GM18873 (cell line): Measurements from ENCODE around the gene CLEC14A.

Source experiments
- ATAC-seq: cut with Tn5 transposase; IDR thresholded peaks from one replicate; pipeline ENCODE4 v1.9.1; 2021; ENCODE audit warnings: mild to moderate bottlenecking, moderate library complexity, moderate number of reproducible peaks; ENCODE audit not compliant: unreplicated experiment, low FRiP score

The CLEC14A gene

GRCh38 chr14:38255673-38256532 lies at the start of gene CLEC14A:
Gene CLEC14A, minus strand, starts transcription at chr14:38256093. Its CDS starts 71 bp downstream, at chr14:38256022.
- no peak for ATAC-seq

- no peak for ATAC-seq
These were observed 47.1 kb upstream of the CLEC14A start for GRCh38 chr14:38302966-38303365.

GRCh38 chr14:38302034-38302433 lies 46.1 kb upstream of the CLEC14A start:
- no peak for ATAC-seq

- no peak for ATAC-seq
These were observed 41.8 kb upstream of the CLEC14A start for GRCh38 chr14:38297681-38298080.

DNA sequence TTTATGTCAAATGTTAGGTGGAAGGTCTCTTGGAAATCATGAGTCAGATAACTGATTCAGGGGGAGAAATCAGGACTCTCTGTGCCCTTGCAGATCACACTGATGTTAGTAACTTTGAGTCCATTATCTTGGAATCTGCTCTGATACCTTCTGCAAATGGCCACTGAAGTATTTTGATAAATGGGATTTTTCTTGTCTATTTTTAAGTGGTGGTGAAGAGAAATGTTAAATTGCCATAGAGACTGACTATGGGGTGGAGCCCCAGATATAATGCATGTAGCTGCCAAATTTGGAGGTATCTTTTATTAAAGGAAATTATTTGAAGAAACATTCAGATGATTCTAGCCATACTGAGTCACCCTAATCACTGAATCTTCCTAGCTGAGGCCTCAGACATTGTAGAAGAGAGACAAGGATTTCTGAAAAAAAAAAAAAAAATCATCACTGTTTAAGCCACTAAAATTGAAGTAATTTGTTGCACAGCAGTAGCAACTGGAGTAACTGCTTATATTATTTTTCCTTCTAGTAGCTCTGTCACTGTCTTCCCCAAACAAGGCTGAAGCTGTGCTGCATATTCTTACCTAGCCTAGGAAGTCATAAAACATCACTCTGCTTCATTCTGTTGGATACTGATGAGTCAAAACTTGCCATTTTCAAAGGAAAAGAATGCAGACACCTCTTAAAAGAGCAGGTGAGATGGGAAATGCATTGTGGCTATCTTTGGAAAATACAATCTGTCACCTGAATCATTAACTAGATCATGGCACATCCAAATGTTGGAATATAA lies 36.0 kb upstream of the CLEC14A start:
- no peak for ATAC-seq

DNA sequence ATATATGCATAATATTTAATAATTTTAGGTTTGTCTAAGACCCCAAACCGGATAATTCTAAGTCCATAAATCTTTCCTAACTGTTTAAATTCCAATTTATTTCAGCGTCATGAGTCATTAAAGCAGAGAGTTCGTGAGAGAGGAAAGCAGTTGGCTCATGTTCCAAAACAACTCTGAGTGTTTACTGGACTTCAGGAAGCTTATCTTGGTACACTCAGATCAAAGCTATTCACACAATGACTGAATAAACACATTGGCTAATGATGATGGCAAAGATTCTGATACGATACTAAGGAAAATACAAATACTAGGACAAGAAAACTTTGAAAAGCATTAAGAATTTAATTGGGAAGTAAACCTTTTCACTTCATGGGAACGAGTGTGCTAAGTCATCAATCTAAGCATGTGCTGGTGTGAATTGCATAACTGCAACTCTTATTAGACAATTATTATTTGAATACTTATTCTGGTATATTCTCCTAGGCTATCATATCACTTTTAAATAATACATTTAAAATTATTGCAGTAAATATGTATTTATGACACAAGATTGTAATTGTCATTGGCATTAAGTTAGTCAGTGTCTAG lies 34.8 kb upstream of the CLEC14A start:
- no peak for ATAC-seq

- no peak for ATAC-seq
These were observed 30.6 kb upstream of the CLEC14A start for GRCh38 chr14:38286452-38286851.

GRCh38 chr14:38285962-38286361 lies 30.1 kb upstream of the CLEC14A start:
- ATAC-seq: no peak

- ATAC-seq: no peak
These were observed 27.0 kb upstream of the CLEC14A start for GRCh38 chr14:38282936-38283335.

DNA sequence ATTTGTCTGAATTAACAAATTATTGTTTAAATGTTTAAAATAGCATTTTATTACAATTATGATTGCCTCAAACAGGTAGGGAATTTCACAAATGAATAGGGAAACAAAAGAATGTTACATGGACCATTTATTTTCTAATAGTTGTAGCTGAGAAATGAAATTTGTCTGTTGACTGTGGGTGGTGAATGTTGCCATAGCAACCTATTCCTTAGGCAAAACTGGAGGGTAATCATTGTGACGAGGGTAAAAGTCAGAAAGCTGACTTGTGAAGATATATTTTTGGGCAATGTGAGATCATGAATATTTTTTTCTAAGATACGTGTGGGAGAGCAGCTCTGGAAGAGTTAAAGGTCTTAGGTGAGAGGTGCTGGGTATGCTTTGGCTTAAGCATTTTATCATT lies 24.2 kb upstream of the CLEC14A start:
- no peak for ATAC-seq

GRCh38 chr14:38279572-38279971 lies 23.7 kb upstream of the CLEC14A start:
- ATAC-seq: no peak

- no peak for ATAC-seq
These were observed 22.1 kb upstream of the CLEC14A start for GRCh38 chr14:38278035-38278434.

GRCh38 chr14:38262844-38263243 lies 7.0 kb upstream of the CLEC14A start:
- no peak for ATAC-seq

DNA sequence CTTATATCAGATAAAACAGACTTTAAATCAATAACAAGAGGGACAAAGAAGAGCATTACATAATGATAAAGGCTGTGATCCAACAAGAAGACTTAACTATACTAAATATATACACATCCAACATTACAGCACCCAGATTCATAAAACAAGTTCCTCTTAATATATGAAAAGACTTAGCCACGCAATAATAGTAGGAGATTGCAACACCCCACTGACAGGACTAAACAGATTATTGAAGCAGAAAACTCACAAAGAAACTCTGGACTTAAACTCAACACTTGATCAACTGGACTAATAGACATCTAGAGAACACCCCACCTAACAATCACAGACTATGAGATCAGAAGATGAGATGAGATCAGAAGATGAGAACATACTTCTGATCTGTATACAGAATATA lies 5.7 kb upstream of the CLEC14A start:
- no peak for ATAC-seq

DNA sequence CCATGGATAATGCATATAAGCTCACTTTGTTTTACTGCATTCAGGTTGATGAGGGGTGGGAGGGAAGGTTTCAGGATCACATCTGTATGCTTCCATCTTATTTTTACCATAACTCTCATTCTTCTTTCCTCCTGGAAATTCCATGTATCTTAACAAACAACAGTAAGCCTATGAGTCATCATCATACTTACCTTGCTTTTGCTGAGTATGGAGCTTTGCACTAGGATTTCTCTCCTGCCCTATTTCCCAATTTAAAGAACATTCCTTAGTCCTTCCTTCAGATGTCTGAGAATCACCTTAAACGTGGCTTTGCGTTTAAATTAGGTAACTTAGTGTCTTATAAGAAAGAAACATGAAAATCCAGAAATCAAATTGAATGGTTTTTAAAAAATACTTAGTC lies 1.6 kb upstream of the CLEC14A start:
- no peak for ATAC-seq

DNA sequence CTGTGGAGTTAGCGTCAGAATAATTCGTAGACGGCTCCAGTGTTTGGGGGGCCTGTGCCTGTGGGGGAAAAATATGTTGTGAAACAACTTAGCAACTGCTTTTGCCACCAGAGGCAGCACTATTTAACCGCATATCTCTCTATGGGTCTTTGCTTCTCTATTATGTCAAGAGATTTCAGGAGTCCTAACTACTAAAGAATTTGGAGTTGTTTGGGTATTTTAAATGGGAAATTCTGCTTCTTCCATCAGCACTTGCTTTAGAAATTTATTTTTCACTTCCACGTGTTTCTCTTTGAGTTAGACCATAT lies 594 bp upstream of the CLEC14A start:
- no peak for ATAC-seq

- no peak for ATAC-seq
These were observed 553 bp downstream of the CLEC14A start for GRCh38 chr14:38255408-38255672.

DNA sequence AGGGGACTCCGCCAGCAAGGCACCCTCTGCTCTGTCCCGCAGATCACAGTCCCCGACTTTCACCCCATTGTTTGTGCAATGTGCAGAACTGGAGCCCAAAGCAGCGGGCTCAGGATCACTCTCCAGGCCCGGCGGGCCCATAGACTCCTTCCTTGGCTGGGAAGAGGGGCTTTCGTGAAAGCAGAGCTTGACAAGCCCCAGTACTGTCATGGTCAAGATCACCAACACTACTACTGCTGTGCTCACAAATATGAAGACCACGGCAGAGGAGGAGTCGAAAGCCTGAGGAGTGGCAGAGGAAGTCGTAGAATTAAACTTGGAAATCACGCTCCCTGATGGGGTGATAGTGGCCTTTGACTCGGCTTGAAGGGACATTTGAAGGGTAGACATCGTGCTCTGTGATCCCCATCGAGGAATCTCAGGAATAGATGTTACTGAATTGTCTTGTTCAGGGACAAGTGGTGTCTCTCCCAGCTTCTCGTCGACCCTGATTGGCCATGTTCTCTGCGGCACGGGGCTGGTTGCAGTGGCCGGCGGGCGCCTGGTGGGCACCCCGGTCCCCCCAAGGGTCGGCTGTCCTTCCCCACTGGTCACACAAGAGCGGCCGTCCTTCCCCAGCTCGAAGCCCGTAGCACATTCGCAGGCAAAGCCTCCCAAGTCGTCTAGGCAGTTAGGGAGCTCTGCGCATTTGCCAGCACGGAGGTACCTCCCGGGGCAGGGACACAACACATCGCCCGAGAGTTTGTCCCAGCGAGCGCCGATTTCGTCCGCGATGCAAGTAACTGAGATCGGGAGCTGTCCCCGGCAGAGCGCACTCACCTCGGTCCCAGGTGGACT lies 1.1 kb downstream of the CLEC14A start:
- no peak for ATAC-seq

DNA sequence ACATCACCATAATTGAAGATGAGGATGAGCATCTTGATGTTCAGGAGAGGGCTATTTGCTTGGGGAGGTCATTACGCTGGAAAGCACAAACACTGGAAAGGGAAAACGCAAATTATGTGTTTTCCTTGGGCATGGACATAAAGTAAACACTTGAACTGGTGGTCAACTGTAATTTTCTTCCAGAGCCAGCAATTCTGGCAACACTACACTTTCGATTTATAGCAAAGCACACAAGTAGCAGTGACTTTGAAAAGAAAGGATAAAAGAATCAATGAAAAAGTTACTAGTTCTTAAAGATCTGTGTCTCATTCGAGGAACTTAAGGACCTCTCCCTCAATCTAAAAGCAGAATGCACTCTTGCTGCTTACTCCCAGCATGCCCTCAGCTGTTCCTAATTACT lies 2.2 kb downstream of the CLEC14A start:
- ATAC-seq: no peak

GRCh38 chr14:38252066-38252710 lies 3.7 kb downstream of the CLEC14A start:
- no peak for ATAC-seq
